T-helper 2 cell treated with Interferon-gamma antibody and Interleukin-4, amounts not matched to agents 5 μg/mL and 100 μg/mL, for 36 hours (primary cell): Measurements from ENCODE around the gene CCL21.

Experiments
- DNase-seq: peaks from one replicate; pipeline ENCODE4 v3.0.0; 2021; ENCODE audit warnings: low spot score
- H3K27ac Mint-ChIP-seq: one replicate; pipeline ENCODE4 v1.8.0; 2021; ENCODE audit warnings: mild to moderate bottlenecking, mixed read lengths
- H3K27me3 Mint-ChIP-seq: one replicate; pipeline ENCODE4 v1.8.0; 2021; ENCODE audit warnings: low read depth, mixed read lengths
- H3K36me3 Mint-ChIP-seq: one replicate; pipeline ENCODE4 v1.8.0; 2021; ENCODE audit warnings: low read depth, mixed read lengths
- H3K4me1 Mint-ChIP-seq: one replicate; pipeline ENCODE4 v1.8.0; 2021; ENCODE audit warnings: low read depth, mixed read lengths
- H3K4me3 Mint-ChIP-seq: one replicate; pipeline ENCODE4 v1.8.0; 2022; ENCODE audit warnings: mild to moderate bottlenecking, moderate library complexity, mixed read lengths
- H3K9me3 Mint-ChIP-seq: one replicate; pipeline ENCODE4 v1.8.0; 2021; ENCODE audit warnings: mixed read lengths

CCL21 gene

GRCh38 chr9:34690983-34691935 lies 18.7 kb downstream of the CCL21 start, which contains the start of gene CCL19:
Gene CCL19, minus strand, starts transcription at chr9:34691276. Its CDS starts 137 bp downstream, at chr9:34691139.
- Mint-ChIP-seq H3K4me3 (no peak within 1 kb of the TSS), H3K36me3 (no peaks in the 10 kb centered on the region), H3K27ac (no peak within 1 kb of the TSS), H3K4me1 (no peaks in the 10 kb centered on the region), H3K9me3 (no peaks in the 10 kb centered on the region), H3K27me3 (no peaks in the 10 kb centered on the region)
- DNase-seq, result no peak

GRCh38 chr9:34689512-34689911 lies 20.4 kb downstream of the CCL21 start:
- Mint-ChIP-seq H3K4me3 (no peak overlapping the region), H3K27ac (no peak overlapping the region), H3K4me1 (no peaks in the 10 kb centered on the region), H3K36me3 (no peaks in the 10 kb centered on the region), H3K27me3 (no peaks in the 10 kb centered on the region), H3K9me3 (no peaks in the 10 kb centered on the region)
- DNase-seq, result no peak

- Mint-ChIP-seq H3K27ac (no peak overlapping the region), H3K27me3 (no peaks in the 10 kb centered on the region), H3K36me3 (no peaks in the 10 kb centered on the region), H3K4me1 (no peaks in the 10 kb centered on the region), H3K9me3 (no peaks in the 10 kb centered on the region), H3K4me3 (no peak overlapping the region)
- no peak for DNase-seq
These were observed 20.8 kb downstream of the CCL21 start for GRCh38 chr9:34689116-34689470.

- DNase-seq, result no peak
- H3K27me3 Mint-ChIP-seq, result no peaks in the 10 kb centered on the region
- H3K36me3 Mint-ChIP-seq, result no peaks in the 10 kb centered on the region
- no peaks in the 10 kb centered on the region for H3K4me1 Mint-ChIP-seq
- H3K4me3 Mint-ChIP-seq, result no peak overlapping the region
- H3K9me3 Mint-ChIP-seq, result no peaks in the 10 kb centered on the region
- H3K27ac Mint-ChIP-seq, result no peak overlapping the region
These were observed 21.4 kb downstream of the CCL21 start for GRCh38 chr9:34688329-34689115.

GRCh38 chr9:34687276-34688030 lies 22.5 kb downstream of the CCL21 start:
- Mint-ChIP-seq H3K36me3 (no peaks in the 10 kb centered on the region), H3K27ac (no peak overlapping the region), H3K4me3 (no peak overlapping the region), H3K9me3 (no peaks in the 10 kb centered on the region), H3K27me3 (no peaks in the 10 kb centered on the region), H3K4me1 (no peaks in the 10 kb centered on the region)
- no peak for DNase-seq

GRCh38 chr9:34686732-34687131 lies 23.2 kb downstream of the CCL21 start:
- no peaks in the 10 kb centered on the region for H3K9me3 Mint-ChIP-seq
- DNase-seq, result no peak

GRCh38 chr9:34686231-34686630 lies 23.7 kb downstream of the CCL21 start:
- Mint-ChIP-seq H3K27me3 (no peaks in the 10 kb centered on the region), H3K36me3 (no peaks in the 10 kb centered on the region), H3K4me3 (no peak overlapping the region), H3K9me3 (no peaks in the 10 kb centered on the region), H3K4me1 (no peaks in the 10 kb centered on the region), H3K27ac (no peak overlapping the region)
- DNase-seq, result no peak

More at GRCh38 chr9:34686732-34687131, 23.2 kb downstream of the CCL21 start:
- Mint-ChIP-seq H3K27ac (no peak overlapping the region), H3K27me3 (no peaks in the 10 kb centered on the region), H3K4me3 (no peak overlapping the region), H3K4me1 (no peaks in the 10 kb centered on the region), H3K36me3 (no peaks in the 10 kb centered on the region)

- no peak overlapping the region for H3K27ac Mint-ChIP-seq
- DNase-seq, result no peak
- no peaks in the 10 kb centered on the region for H3K9me3 Mint-ChIP-seq
- no peaks in the 10 kb centered on the region for H3K27me3 Mint-ChIP-seq
- no peaks in the 10 kb centered on the region for H3K36me3 Mint-ChIP-seq
- no peaks in the 10 kb centered on the region for H3K4me1 Mint-ChIP-seq
- H3K4me3 Mint-ChIP-seq, result no peak overlapping the region
These were observed 24.3 kb downstream of the CCL21 start for GRCh38 chr9:34685591-34685990.

- Mint-ChIP-seq H3K27ac (no peak overlapping the region), H3K4me1 (no peaks in the 10 kb centered on the region), H3K9me3 (no peaks in the 10 kb centered on the region), H3K4me3 (no peak overlapping the region), H3K27me3 (no peaks in the 10 kb centered on the region), H3K36me3 (no peaks in the 10 kb centered on the region)
- no peak for DNase-seq
These were observed 25.1 kb downstream of the CCL21 start for GRCh38 chr9:34684816-34685215.

GRCh38 chr9:34684145-34684544 lies 25.8 kb downstream of the CCL21 start:
- no peak overlapping the region for H3K4me3 Mint-ChIP-seq
- no peak for DNase-seq
- no peaks in the 10 kb centered on the region for H3K4me1 Mint-ChIP-seq
- no peaks in the 10 kb centered on the region for H3K27me3 Mint-ChIP-seq
- H3K9me3 Mint-ChIP-seq, result no peaks in the 10 kb centered on the region
- H3K36me3 Mint-ChIP-seq, result no peaks in the 10 kb centered on the region
- H3K27ac Mint-ChIP-seq, result no peak overlapping the region

GRCh38 chr9:34675869-34676268 lies 34.1 kb downstream of the CCL21 start:
- no peaks in the 10 kb centered on the region for H3K27me3 Mint-ChIP-seq
- H3K9me3 Mint-ChIP-seq, result no peaks in the 10 kb centered on the region
- H3K36me3 Mint-ChIP-seq, result no peaks in the 10 kb centered on the region
- H3K27ac Mint-ChIP-seq, result no peak overlapping the region
- H3K4me1 Mint-ChIP-seq, result no peaks in the 10 kb centered on the region
- DNase-seq, result no peak
- no peak overlapping the region for H3K4me3 Mint-ChIP-seq

GRCh38 chr9:34675048-34675714 lies 34.8 kb downstream of the CCL21 start:
- Mint-ChIP-seq H3K4me3 (no peak overlapping the region), H3K4me1 (no peaks in the 10 kb centered on the region), H3K36me3 (peaks cover 3% of the 10 kb centered on the region), H3K27me3 (no peaks in the 10 kb centered on the region), H3K27ac (no peak overlapping the region), H3K9me3 (no peaks in the 10 kb centered on the region)
- DNase-seq, result peak; percentile 24

- H3K27ac Mint-ChIP-seq, result no peak overlapping the region
- H3K4me1 Mint-ChIP-seq, result no peaks in the 10 kb centered on the region
- peaks cover under 1% of the 10 kb centered on the region for H3K9me3 Mint-ChIP-seq
- H3K27me3 Mint-ChIP-seq, result no peaks in the 10 kb centered on the region
- H3K36me3 Mint-ChIP-seq, result peaks cover 6% of the 10 kb centered on the region
- H3K4me3 Mint-ChIP-seq, result no peak overlapping the region
- no peak for DNase-seq
These were observed 35.5 kb downstream of the CCL21 start for GRCh38 chr9:34674440-34674839.
